Vagina (tissue), 2 donors: Measurements from ENCODE around the gene NLGN4X. TPM values are rescaled to one million over a fixed set of nuclear protein-coding genes. Genes with fewer than 3 reads are reported as not detected.

Source experiments
- DNase-seq, 2 donors: peaks; one replicate each; pipeline ENCODE4 v3.0.0-alpha.2; 2017; ENCODE audit errors: extremely low spot score in 2 of 2
- H3K27ac ChIP-seq: fragments of 200-600 bp; sonication (generic); one replicate; pipeline ENCODE4 v1.5.1; 2019
- H3K27me3 ChIP-seq: fragments of 200-600 bp; sonication (generic); one replicate; pipeline ENCODE4 v1.5.1; 2019
- H3K36me3 ChIP-seq, 2 donors: fragments of 200-600 bp; sonication (generic); one replicate each; pipeline ENCODE4 v1.5.1; 2017 to 2019
- H3K4me1 ChIP-seq: fragments of 200-600 bp; sonication (generic); one replicate; pipeline ENCODE4 v1.5.1; 2019
- H3K4me3 ChIP-seq, 2 donors: fragments of 200-600 bp; sonication (generic); 1 replicate in 1 of 2; 2 replicates in 1 of 2; pipeline ENCODE4 v1.5.1; 2016 to 2019
- H3K9me3 ChIP-seq: fragments of 200-600 bp; sonication (generic); one replicate; pipeline ENCODE4 v1.5.1; 2019
- CTCF ChIP-seq, 3 experiments: fragments of 450-650 bp in 2 of 3; fragments of 200-600 bp in 1 of 3; sonication (generic) in 1 of 3; IDR thresholded peaks; one replicate each; pipeline ENCODE4 v1.5.1; 2017 to 2019; ENCODE audit warnings: antibody characterized with exemption in 3 of 3, mild to moderate bottlenecking in 2 of 3, moderate library complexity in 2 of 3
- POLR2A ChIP-seq, 2 donors: fragments of 450-650 bp; IDR thresholded peaks; one replicate each; pipeline ENCODE4 v1.6.1; 2017; ENCODE audit warnings: antibody characterized with exemption in 2 of 2, mild to moderate bottlenecking in 2 of 2, moderate library complexity in 2 of 2
- POLR2AphosphoS5 ChIP-seq, 2 donors: sonication (generic); formaldehyde crosslinking; IDR thresholded peaks; one replicate each; pipeline ENCODE4 v1.9.0; 2017; ENCODE audit warnings: antibody characterized with exemption in 2 of 2, mild to moderate bottlenecking in 2 of 2, low read depth in 1 of 2; ENCODE audit not compliant: insufficient read depth in 1 of 2
- intact Hi-C: fragments of 100-400 bp; cut with DNase I; formaldehyde crosslinking; loops from one replicate; pipeline ENCODE4 v1.15.1; 2023
- total RNA-seq: library from RNA; depleted of rRNA; stranded (reverse); fragments of >200 nt; gene quantifications from one replicate; pipeline ENCODE4 v1.2.3, GENCODE V29; 2016

Gene NLGN4X
- total RNA-seq, 1 donor from 2014 or later = 2.5 TPM

GRCh38 chrX:6225911-6226595 lies 2.6 kb downstream of the NLGN4X start:
- intact Hi-C loops = no loop called here
- Histone ChIP-seq H3K27me3 (no peaks in the 10 kb centered on the region), H3K36me3 (no peaks in the 10 kb centered on the region), H3K27ac (no peak overlapping the region), H3K4me3 (peak overlapping the region; percentile 35 to 40), H3K9me3 (no peaks in the 10 kb centered on the region), H3K4me1 (peaks cover 11% of the 10 kb centered on the region)
- TF ChIP-seq POLR2A (IDR thresholded peaks at IDR 0.05) (no peak), CTCF (IDR thresholded peaks at IDR 0.05) (no peak), POLR2AphosphoS5 (IDR thresholded peaks at IDR 0.05; ENCODE audit: insufficient read depth in 1 of 2, low read depth in 1 of 2) (no peak)
- no peak for DNase-seq

GRCh38 chrX:6225288-6225910 lies 3.3 kb downstream of the NLGN4X start:
- Histone ChIP-seq H3K4me3 (peak overlapping the region in 1 of 2 donors; percentile 40), H3K36me3 (no peaks in the 10 kb centered on the region), H3K27ac (no peak overlapping the region), H3K4me1 (peaks cover 11% of the 10 kb centered on the region), H3K9me3 (no peaks in the 10 kb centered on the region), H3K27me3 (no peaks in the 10 kb centered on the region)
- DNase-seq = no peak
- intact Hi-C loops = no loop called here
- TF ChIP-seq CTCF (IDR thresholded peaks at IDR 0.05) (no peak), POLR2AphosphoS5 (IDR thresholded peaks at IDR 0.05; ENCODE audit: insufficient read depth in 1 of 2, low read depth in 1 of 2) (no peak), POLR2A (IDR thresholded peaks at IDR 0.05) (no peak)

GRCh38 chrX:6223516-6223915 lies 5.2 kb downstream of the NLGN4X start:
- TF ChIP-seq POLR2A (IDR thresholded peaks at IDR 0.05) (no peak), POLR2AphosphoS5 (IDR thresholded peaks at IDR 0.05; ENCODE audit: insufficient read depth in 1 of 2, low read depth in 1 of 2) (no peak), CTCF (IDR thresholded peaks at IDR 0.05) (no peak)
- Histone ChIP-seq H3K27ac (no peak overlapping the region), H3K9me3 (no peaks in the 10 kb centered on the region), H3K4me3 (no peak overlapping the region), H3K4me1 (peaks cover 11% of the 10 kb centered on the region), H3K27me3 (no peaks in the 10 kb centered on the region), H3K36me3 (no peaks in the 10 kb centered on the region)
- intact Hi-C loops = no loop called here
- no peak for DNase-seq

GRCh38 chrX:6210230-6210629 lies 18.4 kb downstream of the NLGN4X start:
- H3K4me3 ChIP-seq = no peak overlapping the region
- H3K27ac ChIP-seq = no peak overlapping the region

More at GRCh38 chrX:6210230-6210629, 18.4 kb downstream of the NLGN4X start:
- intact Hi-C loops = no loop called here
- TF ChIP-seq CTCF (IDR thresholded peaks at IDR 0.05) (no peak), POLR2A (IDR thresholded peaks at IDR 0.05) (no peak), POLR2AphosphoS5 (IDR thresholded peaks at IDR 0.05; ENCODE audit: insufficient read depth in 1 of 2, low read depth in 1 of 2) (no peak)
- Histone ChIP-seq H3K4me1 (no peaks in the 10 kb centered on the region), H3K36me3 (no peaks in the 10 kb centered on the region), H3K27me3 (no peaks in the 10 kb centered on the region), H3K9me3 (no peaks in the 10 kb centered on the region)
- DNase-seq = no peak
